ENCODE data around the gene LTA4H. TPM values are rescaled to one million over a fixed set of nuclear protein-coding genes. Genes with fewer than 3 reads are reported as not detected.
"Not testable (repeated sequence)": the region's sequence is repeated elsewhere in the genome, so short reads cannot be mapped to it uniquely, and the experiment has no call there.

Gene LTA4H
- total RNA-seq, 1 donor from 2014 or later: 124 TPM

- H3K4me1 Mint-ChIP-seq: no peaks in the 10 kb centered on the region
- DNase-seq (no peak), ATAC-seq (ENCODE audit: low read depth) (no peak)
- TF ChIP-seq, protein P1, sequence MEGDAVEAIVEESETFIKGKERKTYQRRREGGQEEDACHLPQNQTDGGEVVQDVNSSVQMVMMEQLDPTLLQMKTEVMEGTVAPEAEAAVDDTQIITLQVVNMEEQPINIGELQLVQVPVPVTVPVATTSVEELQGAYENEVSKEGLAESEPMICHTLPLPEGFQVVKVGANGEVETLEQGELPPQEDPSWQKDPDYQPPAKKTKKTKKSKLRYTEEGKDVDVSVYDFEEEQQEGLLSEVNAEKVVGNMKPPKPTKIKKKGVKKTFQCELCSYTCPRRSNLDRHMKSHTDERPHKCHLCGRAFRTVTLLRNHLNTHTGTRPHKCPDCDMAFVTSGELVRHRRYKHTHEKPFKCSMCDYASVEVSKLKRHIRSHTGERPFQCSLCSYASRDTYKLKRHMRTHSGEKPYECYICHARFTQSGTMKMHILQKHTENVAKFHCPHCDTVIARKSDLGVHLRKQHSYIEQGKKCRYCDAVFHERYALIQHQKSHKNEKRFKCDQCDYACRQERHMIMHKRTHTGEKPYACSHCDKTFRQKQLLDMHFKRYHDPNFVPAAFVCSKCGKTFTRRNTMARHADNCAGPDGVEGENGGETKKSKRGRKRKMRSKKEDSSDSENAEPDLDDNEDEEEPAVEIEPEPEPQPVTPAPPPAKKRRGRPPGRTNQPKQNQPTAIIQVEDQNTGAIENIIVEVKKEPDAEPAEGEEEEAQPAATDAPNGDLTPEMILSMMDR (IDR thresholded peaks at IDR 0.05): no peak
- no peak overlapping the region for H3K4me3 Mint-ChIP-seq
- intact Hi-C loops (cut with micrococcal nuclease): no loop called here
- H3K27me3 Mint-ChIP-seq: no peaks in the 10 kb centered on the region
- ChIA-PET CTCF (no interaction called here), POLR2A (no interaction called here)
- H3K27ac Mint-ChIP-seq: no peak overlapping the region
- H3K36me3 Mint-ChIP-seq (ENCODE audit: low read depth): peaks cover 2% of the 10 kb centered on the region
- no peaks in the 10 kb centered on the region for H3K9me3 Mint-ChIP-seq
These were observed 61.0 kb downstream of the LTA4H start for GRCh38 chr12:95974358-95974757.

- ATAC-seq (ENCODE audit: low read depth) (no peak), DNase-seq (no peak)
- Mint-ChIP-seq H3K4me1 (no peaks in the 10 kb centered on the region), H3K4me3 (no peak overlapping the region), H3K9me3 (no peaks in the 10 kb centered on the region), H3K27ac (no peak overlapping the region), H3K27me3 (no peaks in the 10 kb centered on the region), H3K36me3 (ENCODE audit: low read depth) (peaks cover 2% of the 10 kb centered on the region)
- POLR2A ChIA-PET: interaction anchor here (0.7 to 1.0 kb wide), 2 partner anchors 18 to 35 kb away, joined by 3 to 4 read pairs; no protein-coding TSS in a partner anchor
- CTCF ChIA-PET: no interaction called here
- TF ChIP-seq, protein P1 (IDR thresholded peaks at IDR 0.05): no peak
- intact Hi-C loops (cut with micrococcal nuclease): no loop called here
These were observed 62.4 kb downstream of the LTA4H start for GRCh38 chr12:95972832-95973456.

DNA sequence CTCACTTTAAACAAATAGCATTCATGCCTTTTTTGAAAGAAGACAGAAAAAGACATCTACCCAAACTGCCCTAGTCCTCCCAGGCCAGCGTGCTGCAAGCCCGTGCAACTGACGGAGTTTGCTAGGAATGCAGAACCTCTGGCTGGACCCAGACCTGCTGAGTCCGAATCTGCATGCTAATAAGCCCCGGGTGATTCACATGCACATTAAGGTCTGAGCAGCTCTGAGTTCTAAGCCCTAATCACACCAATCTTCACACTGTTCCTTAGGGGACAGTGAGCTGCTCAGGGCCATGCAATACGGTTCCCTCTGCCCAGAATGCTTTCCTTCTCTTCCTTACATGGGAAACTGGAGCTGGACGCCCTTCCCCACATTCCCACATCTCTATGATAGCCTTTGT, 64.5 kb downstream of the LTA4H start:
- TF ChIP-seq, protein P1 (IDR thresholded peaks at IDR 0.05): no peak
- ATAC-seq (ENCODE audit: low read depth): no peak
- Mint-ChIP-seq H3K9me3 (no peaks in the 10 kb centered on the region), H3K4me1 (no peaks in the 10 kb centered on the region), H3K4me3 (no peak overlapping the region), H3K36me3 (ENCODE audit: low read depth) (peaks cover 4% of the 10 kb centered on the region), H3K27me3 (no peaks in the 10 kb centered on the region), H3K27ac (no peak overlapping the region)
- ChIA-PET POLR2A (no interaction called here), CTCF (no interaction called here)
- intact Hi-C loops (cut with micrococcal nuclease): no loop called here
- DNase-seq: no peak

GRCh38 chr12:95969116-95969515, 66.3 kb downstream of the LTA4H start:
- H3K4me3 Mint-ChIP-seq; ATAC-seq (ENCODE audit: low read depth); H3K36me3 Mint-ChIP-seq (ENCODE audit: low read depth); H3K9me3 Mint-ChIP-seq; H3K4me1 Mint-ChIP-seq; intact Hi-C loops (cut with micrococcal nuclease); DNase-seq; H3K27me3 Mint-ChIP-seq; CTCF ChIA-PET; POLR2A ChIA-PET; H3K27ac Mint-ChIP-seq: not testable (repeated sequence)

DNA sequence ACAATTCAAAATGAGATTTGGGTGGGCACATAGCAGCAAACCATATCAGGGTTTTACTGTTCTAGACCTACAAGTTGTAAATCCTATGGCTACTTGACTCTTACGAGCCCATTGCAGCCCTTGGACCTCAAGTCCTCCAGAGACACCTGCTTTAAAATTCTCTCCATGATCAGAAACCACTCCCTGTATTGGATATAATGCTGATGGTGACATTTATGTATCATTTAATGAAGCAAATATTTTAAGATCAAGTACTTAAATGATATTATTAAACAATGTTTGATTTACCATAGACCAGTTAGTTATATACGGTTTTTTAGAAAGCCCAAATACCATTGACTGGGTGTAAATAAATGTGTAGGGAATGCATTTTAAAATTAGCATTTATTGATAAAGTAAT, 68.1 kb downstream of the LTA4H start:
- DNase-seq (no peak), ATAC-seq (ENCODE audit: low read depth) (no peak)
- no peaks in the 10 kb centered on the region for H3K27me3 Mint-ChIP-seq
- POLR2A ChIA-PET: no interaction called here
- no peaks in the 10 kb centered on the region for H3K9me3 Mint-ChIP-seq
- H3K27ac Mint-ChIP-seq: no peak overlapping the region
- intact Hi-C loops (cut with micrococcal nuclease): no loop called here
- CTCF ChIA-PET: no interaction called here
- no peak overlapping the region for H3K4me3 Mint-ChIP-seq
- no peaks in the 10 kb centered on the region for H3K4me1 Mint-ChIP-seq
- peaks cover 4% of the 10 kb centered on the region for H3K36me3 Mint-ChIP-seq (ENCODE audit: low read depth)
- TF ChIP-seq, protein P1 (IDR thresholded peaks at IDR 0.05): no peak

All from activated B cell treated with CpG ODN at 0.5 μM for 24 hours (primary cell).